ENCODE results near the gene KRTAP2-2.

- TF ChIP-seq CTCF (IDR thresholded peaks at IDR 0.05) (no peak), POLR2A (IDR thresholded peaks at IDR 0.05) (no peak), EP300 (IDR thresholded peaks at IDR 0.05) (no peak)
These were observed 39.6 kb downstream of the KRTAP2-2 start for GRCh38 chr17:41015454-41015853.
